ENCODE data around the gene CPT1C. TPM values are rescaled to one million over a fixed set of nuclear protein-coding genes. Genes with fewer than 3 reads are reported as not detected.

Gene CPT1C
- total RNA-seq, 1 donor from 2014 or later: 39.9 TPM

DNA sequence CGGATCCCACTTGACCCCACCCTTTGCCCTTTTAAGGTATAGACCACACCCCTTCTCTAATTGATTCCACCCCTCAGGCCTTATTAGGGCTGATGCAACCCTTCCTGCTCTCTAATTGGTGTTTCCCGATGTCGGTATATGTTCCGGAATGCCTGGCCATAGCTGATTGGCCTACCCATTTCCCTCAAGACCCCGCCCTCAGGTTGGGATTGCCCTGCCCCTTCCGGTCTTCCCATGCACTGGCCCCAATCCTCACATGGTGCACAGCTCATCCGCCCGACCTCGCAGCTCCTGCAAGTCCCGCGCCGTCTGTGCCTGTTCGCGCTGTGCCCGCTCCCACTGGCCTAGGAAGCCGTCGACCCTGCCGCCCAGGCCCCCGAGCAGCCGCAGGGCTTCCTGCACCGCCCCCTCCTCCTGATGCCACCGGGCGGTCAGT, 54.0 kb downstream of the CPT1C start:
- DNase-seq (ENCODE audit: low spot score in 2 of 2): no peak
- FAIRE-seq: no peak

GRCh38 chr19:49746206-49746958, 55.5 kb downstream of the CPT1C start:
- FAIRE-seq (no peak), DNase-seq (ENCODE audit: low spot score in 2 of 2) (peak in 1 of 2 donors; percentile 52)

DNA sequence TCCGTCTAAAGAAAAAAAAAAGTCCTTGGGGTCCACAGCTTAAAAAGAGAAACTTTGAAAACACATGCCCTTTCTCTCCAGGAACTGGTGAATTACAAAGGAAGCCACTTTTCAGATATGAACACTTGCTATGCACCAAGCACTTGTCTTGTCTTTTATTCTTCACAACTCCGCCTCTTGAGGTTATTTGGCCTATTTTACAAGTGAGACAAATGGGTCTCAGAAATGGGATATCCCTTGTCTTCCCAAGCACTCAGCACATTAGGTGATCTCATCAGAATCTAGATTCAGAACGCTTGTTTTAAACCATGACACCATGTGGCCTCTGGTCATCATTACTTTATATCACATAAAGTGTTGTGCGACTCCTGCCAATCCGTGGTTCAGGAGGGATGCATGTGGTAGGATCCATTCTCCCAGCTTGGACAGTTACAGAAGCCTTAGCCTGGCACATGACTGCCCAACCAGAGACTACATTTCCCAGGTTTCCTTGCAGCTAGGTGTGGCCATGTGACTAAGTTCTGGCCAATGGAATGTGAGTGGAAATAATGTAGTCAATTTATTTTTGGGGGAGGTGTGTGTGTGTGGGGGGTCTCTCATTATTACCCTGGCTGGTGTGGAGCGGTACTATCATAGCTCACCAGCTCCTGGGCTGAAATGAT, 58.3 kb downstream of the CPT1C start:
- FAIRE-seq: no peak

DNA sequence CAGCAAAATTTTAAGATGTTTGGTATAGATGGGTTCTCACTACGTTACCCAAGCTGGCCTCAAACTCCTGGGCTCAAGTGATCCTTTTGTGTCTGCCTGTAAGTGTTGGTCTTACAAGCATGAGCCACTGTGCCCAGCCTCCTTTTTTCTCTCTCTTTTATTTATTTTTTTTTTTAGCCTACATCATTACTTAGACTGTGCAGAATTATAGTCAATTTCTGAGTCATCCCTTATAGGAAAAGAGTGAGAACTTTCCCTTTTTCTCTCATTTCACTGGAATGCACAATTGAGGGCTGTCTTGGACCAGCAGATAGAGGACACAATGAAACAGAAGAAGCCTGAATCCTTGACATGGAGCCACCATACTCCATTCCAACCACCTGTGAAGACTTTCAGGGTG, 58.9 kb downstream of the CPT1C start:
- FAIRE-seq: no peak

More for the DNA sequence above, 58.3 kb downstream of the CPT1C start:
- no peak for DNase-seq (ENCODE audit: low spot score in 2 of 2)

DNA sequence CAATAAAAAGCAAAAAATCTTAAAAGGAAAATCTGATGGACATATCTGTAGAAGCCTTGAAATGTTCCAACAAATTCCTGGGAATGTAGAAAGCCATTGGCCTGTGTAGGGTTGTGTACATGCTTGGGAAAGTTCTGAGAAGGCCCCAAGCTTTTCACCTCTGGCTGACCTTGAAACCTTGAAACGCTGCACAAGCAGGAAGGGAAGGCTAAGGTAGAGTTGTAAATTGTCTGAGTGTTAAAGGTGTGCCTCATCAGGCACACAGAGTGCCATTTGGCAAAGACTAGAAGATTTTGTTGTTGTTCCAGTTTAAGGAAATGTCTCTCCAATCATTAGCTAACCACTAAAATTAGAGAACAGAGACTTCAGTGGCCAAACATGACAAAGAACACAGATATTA, 61.8 kb downstream of the CPT1C start:
- FAIRE-seq (no peak), DNase-seq (ENCODE audit: low spot score in 2 of 2) (no peak)

More for the DNA sequence above, 58.9 kb downstream of the CPT1C start:
- no peak for DNase-seq (ENCODE audit: low spot score in 2 of 2)

DNA sequence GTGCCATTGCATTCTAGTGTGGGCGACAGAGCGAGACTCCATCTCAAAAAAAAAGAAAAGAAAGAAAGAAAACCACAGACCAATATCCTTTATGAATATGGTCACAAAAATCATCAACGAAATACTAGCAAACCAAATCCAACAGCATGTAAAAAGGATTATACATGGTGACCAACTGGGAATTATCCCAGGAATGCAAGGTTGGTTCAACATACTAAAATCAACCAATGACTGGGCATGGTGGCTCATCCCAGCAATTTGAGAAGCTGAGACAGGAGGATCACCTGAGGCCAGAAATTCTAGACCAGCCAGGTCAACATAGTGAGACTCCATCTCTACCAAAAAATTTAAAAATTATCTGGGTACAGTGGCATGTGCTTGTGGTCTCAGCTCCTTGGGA, 65.0 kb downstream of the CPT1C start:
- no peak for DNase-seq (ENCODE audit: low spot score in 2 of 2)
- FAIRE-seq: no peak

GRCh38 chr19:49758292-49758691, 67.4 kb downstream of the CPT1C start:
- FAIRE-seq (no peak), DNase-seq (ENCODE audit: low spot score in 2 of 2) (no peak)

GRCh38 chr19:49761249-49761624, 70.3 kb downstream of the CPT1C start:
- FAIRE-seq: no peak
- no peak for DNase-seq (ENCODE audit: low spot score in 2 of 2)

DNA sequence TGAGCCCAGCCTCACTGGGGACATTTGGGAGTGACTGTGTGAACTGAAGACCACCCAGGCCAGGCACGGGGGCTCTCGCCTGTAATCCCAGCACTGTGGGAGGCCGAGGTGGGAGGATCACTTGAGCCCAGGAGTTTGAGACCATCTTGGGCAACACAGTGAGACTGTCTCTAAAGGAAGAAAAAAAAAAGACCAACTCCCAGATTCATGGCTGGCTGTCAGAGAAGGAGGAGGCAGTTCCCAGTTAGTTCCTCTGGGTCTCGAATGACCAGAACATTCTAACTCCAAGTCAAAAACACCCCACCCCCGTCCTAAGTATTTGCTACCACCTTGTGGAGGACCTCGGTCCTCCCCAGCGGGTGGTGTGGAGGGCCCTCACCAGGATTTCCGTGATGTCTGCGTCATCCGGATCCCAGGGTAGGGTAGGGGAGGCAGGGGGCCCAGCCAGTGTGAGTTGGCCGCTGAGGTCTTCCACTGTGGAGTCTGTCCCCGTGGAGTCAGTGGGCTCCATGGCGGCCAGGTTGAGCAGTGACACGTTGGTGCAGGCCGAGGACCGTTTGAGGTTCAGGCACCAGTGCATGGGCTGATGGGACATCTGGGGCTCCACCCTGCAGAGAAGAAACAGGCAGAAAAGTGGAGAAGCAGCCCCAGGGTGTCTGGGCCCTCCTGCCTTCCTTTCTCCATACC, 70.9 kb downstream of the CPT1C start:
- FAIRE-seq (no peak), DNase-seq (ENCODE audit: low spot score in 2 of 2) (no peak)

GRCh38 chr19:49763230-49763629, 72.3 kb downstream of the CPT1C start, which contains the start of gene TSKS:
Gene TSKS, minus strand, starts transcription at chr19:49763306. Its CDS starts 59 bp downstream, at chr19:49763247.
- no peak for DNase-seq (ENCODE audit: low spot score in 2 of 2)
- no peak for FAIRE-seq

Small RNA genes within 50 kb of the gene (small RNA-seq; reads per million reads assigned to genes)
- not detected for gene MIR5088

Other genes starting within 250 kb of the CPT1C start
- 13.9 TPM for gene SLC17A7, start 249.6 kb upstream of the CPT1C start, total RNA-seq
- 60.7 TPM for gene PIH1D1, start 239.3 kb upstream of the CPT1C start, total RNA-seq
- gene ALDH16A1, start 237.9 kb upstream of the CPT1C start, total RNA-seq: 11.8 TPM
- 0.41 TPM for gene FLT3LG, start 216.9 kb upstream of the CPT1C start, total RNA-seq
- gene RPL13A, start 203.5 kb upstream of the CPT1C start, total RNA-seq: 2,981 TPM
- gene RPS11, start 194.7 kb upstream of the CPT1C start, total RNA-seq: 4,137 TPM
- 13.0 TPM for gene FCGRT, start 178.5 kb upstream of the CPT1C start, total RNA-seq
- 2.4 TPM for gene RCN3, start 163.1 kb upstream of the CPT1C start, total RNA-seq
- 33.4 TPM for gene NOSIP, start 110.6 kb upstream of the CPT1C start, total RNA-seq
- 0.41 TPM for gene PRRG2, start 109.8 kb upstream of the CPT1C start, total RNA-seq
- gene PRR12, start 99.9 kb upstream of the CPT1C start, total RNA-seq: 5.7 TPM
- 0.82 TPM for gene RRAS, start 51.0 kb upstream of the CPT1C start, total RNA-seq
- 9.4 TPM for gene SCAF1, start 48.9 kb upstream of the CPT1C start, total RNA-seq
- 10.2 TPM for gene IRF3, start 25.3 kb upstream of the CPT1C start, total RNA-seq
- 1.2 TPM for gene BCL2L12, start 25.2 kb upstream of the CPT1C start, total RNA-seq
- gene PRMT1, start 13.8 kb upstream of the CPT1C start, total RNA-seq: 248 TPM
- 0.82 TPM for gene ADM5, start 1.5 kb upstream of the CPT1C start, total RNA-seq
- gene TSKS, start 72.2 kb downstream of the CPT1C start, total RNA-seq: not detected
- gene AP2A1, start 75.9 kb downstream of the CPT1C start, total RNA-seq: 50.5 TPM
- 17.5 TPM for gene FUZ, start 122.2 kb downstream of the CPT1C start, total RNA-seq
- 14.3 TPM for gene MED25, start 127.2 kb downstream of the CPT1C start, total RNA-seq
- 109 TPM for gene PTOV1, start 160.0 kb downstream of the CPT1C start, total RNA-seq
- 23.2 TPM for gene PNKP, start 176.5 kb downstream of the CPT1C start, total RNA-seq
- gene AKT1S1, start 186.2 kb downstream of the CPT1C start, total RNA-seq: 4.1 TPM
- 5.7 TPM for gene TBC1D17, start 186.6 kb downstream of the CPT1C start, total RNA-seq
- 0.41 TPM for gene IL4I1, start 205.8 kb downstream of the CPT1C start, total RNA-seq
- 10.6 TPM for gene ATF5, start 238.1 kb downstream of the CPT1C start, total RNA-seq
- gene NUP62, start 238.4 kb downstream of the CPT1C start, total RNA-seq: 22.0 TPM